ENCODE results near the gene MGMT. TPM values are rescaled to one million over a fixed set of nuclear protein-coding genes. Genes with fewer than 3 reads are reported as not detected.

MGMT gene
- total RNA-seq, 2 experiments from 2014 or later = 9.0 to 9.6 TPM

DNA sequence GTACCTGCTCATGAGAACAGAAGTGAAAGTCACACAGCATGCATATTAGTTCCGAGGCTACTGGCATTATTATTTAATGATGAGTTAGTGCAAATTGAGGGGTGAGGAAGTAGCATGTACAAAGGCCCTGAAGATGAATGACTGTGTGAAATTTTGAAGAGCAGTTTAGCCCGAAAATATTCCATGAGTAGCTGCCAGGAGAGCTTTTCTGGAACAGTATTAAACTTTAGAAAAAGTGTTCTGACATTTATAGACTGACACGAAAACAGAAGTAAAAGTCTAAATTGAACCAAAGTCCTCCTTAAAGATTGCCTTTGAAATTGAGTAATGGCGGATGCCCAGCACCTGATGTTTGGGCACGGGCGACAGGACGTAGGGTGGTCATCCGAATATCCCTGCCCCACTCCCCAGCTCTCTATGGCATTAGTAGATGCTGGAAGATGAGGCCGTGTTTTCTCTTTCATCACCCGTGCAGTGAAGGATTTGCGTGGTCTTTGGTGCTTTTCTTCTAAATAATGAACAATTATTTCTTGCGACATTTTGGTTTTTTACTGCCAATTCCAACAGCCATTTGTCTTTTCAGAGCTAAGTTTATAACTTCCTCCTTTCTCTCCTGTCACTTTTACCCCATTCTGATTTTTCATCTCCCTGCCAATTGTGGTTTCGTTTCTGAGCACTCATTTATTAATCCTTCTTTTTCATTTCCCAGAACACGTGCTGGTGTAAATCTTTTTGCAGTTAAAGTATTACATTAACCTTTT is 192.6 kb downstream of the MGMT start:
- ChIA-PET CTCF (no interaction called here), POLR2A (interaction anchor here (0.6 kb wide), 1 partner anchor 273 kb away, joined by 3 read pairs; no protein-coding TSS in a partner anchor)
- Mint-ChIP-seq H3K27ac (no peak overlapping the region), H3K36me3 (ENCODE audit: low read depth) (peaks cover 66% of the 10 kb centered on the region), H3K27me3 (no peaks in the 10 kb centered on the region), H3K9me3 (peaks cover 13% of the 10 kb centered on the region), H3K4me1 (ENCODE audit: low read depth) (no peaks in the 10 kb centered on the region), H3K4me3 (no peak overlapping the region)
- DNase-seq (no peak), ATAC-seq (ENCODE audit: poor library complexity) (no peak)
- no peak overlapping the region for H3K27ac ChIP-seq (ENCODE audit: low read depth in 1 of 2, low read length in 2 of 2)
- no peaks in the 10 kb centered on the region for H3K27me3 ChIP-seq (ENCODE audit: control insufficient read depth in 1 of 2, insufficient read depth in 2 of 2, low read length in 2 of 2)
- H3K4me3 ChIP-seq (ENCODE audit: low read length) = no peak overlapping the region
- no peaks in the 10 kb centered on the region for H3K4me1 ChIP-seq (ENCODE audit: insufficient read depth, low read length)
- TF ChIP-seq, protein P1, sequence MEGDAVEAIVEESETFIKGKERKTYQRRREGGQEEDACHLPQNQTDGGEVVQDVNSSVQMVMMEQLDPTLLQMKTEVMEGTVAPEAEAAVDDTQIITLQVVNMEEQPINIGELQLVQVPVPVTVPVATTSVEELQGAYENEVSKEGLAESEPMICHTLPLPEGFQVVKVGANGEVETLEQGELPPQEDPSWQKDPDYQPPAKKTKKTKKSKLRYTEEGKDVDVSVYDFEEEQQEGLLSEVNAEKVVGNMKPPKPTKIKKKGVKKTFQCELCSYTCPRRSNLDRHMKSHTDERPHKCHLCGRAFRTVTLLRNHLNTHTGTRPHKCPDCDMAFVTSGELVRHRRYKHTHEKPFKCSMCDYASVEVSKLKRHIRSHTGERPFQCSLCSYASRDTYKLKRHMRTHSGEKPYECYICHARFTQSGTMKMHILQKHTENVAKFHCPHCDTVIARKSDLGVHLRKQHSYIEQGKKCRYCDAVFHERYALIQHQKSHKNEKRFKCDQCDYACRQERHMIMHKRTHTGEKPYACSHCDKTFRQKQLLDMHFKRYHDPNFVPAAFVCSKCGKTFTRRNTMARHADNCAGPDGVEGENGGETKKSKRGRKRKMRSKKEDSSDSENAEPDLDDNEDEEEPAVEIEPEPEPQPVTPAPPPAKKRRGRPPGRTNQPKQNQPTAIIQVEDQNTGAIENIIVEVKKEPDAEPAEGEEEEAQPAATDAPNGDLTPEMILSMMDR (IDR thresholded peaks at IDR 0.05) = no peak
- intact Hi-C loops (cut with DNase I, micrococcal nuclease) = no loop called here
- no peaks in the 10 kb centered on the region for H3K36me3 ChIP-seq (ENCODE audit: insufficient read depth, low read length)
- peaks cover 5 to 7% of the 10 kb centered on the region in 2 experiments for H3K9me3 ChIP-seq (ENCODE audit: control insufficient read depth in 1 of 2, insufficient read depth in 1 of 2, low read length in 2 of 2)

DNA sequence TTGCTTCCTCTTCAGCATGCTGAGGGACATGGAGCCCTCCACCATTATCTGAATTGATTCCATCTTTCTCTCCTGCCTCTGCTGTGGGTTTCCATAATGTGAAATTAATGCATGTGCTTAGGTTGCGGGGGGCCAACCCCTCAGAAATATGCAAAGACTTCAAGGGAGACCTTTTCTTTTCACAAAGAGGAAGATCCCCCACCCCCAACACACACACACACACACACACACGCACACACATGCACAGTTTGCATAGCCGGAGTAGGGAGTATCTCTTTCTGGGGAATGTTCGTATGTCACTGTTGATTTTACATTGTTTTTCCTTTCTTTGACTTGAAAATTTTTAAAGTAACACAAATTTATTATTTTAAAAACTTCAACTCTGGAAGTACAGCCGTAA is 193.5 kb downstream of the MGMT start:
- TF ChIP-seq, protein P1 (IDR thresholded peaks at IDR 0.05) = no peak
- ChIA-PET POLR2A (interaction anchor here (0.6 kb wide), 1 partner anchor 178 kb away, joined by 6 read pairs; no protein-coding TSS in a partner anchor), CTCF (no interaction called here)
- H3K36me3 Mint-ChIP-seq (ENCODE audit: low read depth) = peaks cover 74% of the 10 kb centered on the region
- H3K27ac ChIP-seq (ENCODE audit: low read depth in 1 of 2, low read length in 2 of 2) = no peak overlapping the region
- no peaks in the 10 kb centered on the region for H3K4me1 ChIP-seq (ENCODE audit: insufficient read depth, low read length)
- no peak overlapping the region for H3K27ac Mint-ChIP-seq
- peaks cover 5 to 8% of the 10 kb centered on the region in 2 experiments for H3K9me3 ChIP-seq (ENCODE audit: control insufficient read depth in 1 of 2, insufficient read depth in 1 of 2, low read length in 2 of 2)
- peaks cover 17% of the 10 kb centered on the region for H3K9me3 Mint-ChIP-seq
- H3K4me3 Mint-ChIP-seq = no peak overlapping the region
- H3K36me3 ChIP-seq (ENCODE audit: insufficient read depth, low read length) = no peaks in the 10 kb centered on the region
- no peak for DNase-seq
- H3K27me3 Mint-ChIP-seq = no peaks in the 10 kb centered on the region
- no peaks in the 10 kb centered on the region for H3K27me3 ChIP-seq (ENCODE audit: control insufficient read depth in 1 of 2, insufficient read depth in 2 of 2, low read length in 2 of 2)
- intact Hi-C loops (cut with DNase I, micrococcal nuclease) = no loop called here
- no peaks in the 10 kb centered on the region for H3K4me1 Mint-ChIP-seq (ENCODE audit: low read depth)
- no peak overlapping the region for H3K4me3 ChIP-seq (ENCODE audit: low read length)
- no peak for ATAC-seq (ENCODE audit: poor library complexity)

DNA sequence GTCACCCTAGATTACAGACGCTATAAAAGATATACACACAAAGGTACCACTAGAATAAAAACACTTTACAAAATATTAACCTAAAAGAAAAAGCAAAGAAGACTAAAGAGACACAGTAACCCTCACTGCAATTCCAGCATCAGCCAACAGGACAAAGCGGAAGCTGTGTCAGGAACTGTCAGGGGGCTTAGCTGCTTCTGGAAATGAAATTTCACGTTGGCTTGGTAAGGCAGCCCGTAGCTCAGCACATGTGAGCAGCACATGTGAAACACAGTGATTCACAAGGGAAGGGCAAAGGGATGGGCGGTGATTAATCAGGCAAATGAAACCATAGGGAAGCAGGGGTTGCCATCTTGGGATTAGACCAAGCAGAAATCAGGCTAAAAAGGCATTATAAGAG is 195.4 kb downstream of the MGMT start:
- no peaks in the 10 kb centered on the region for H3K27me3 Mint-ChIP-seq
- POLR2A ChIA-PET = no interaction called here
- peaks cover 80% of the 10 kb centered on the region for H3K36me3 Mint-ChIP-seq (ENCODE audit: low read depth)

More for the DNA sequence above, 195.4 kb downstream of the MGMT start:
- no peaks in the 10 kb centered on the region for H3K4me1 Mint-ChIP-seq (ENCODE audit: low read depth)
- TF ChIP-seq, protein P1 (IDR thresholded peaks at IDR 0.05) = no peak
- intact Hi-C loops (cut with DNase I, micrococcal nuclease) = no loop called here
- ATAC-seq (ENCODE audit: poor library complexity) = no peak
- no peak overlapping the region for H3K4me3 ChIP-seq (ENCODE audit: low read length)
- peaks cover 19% of the 10 kb centered on the region for H3K9me3 Mint-ChIP-seq
- no peak for DNase-seq
- H3K36me3 ChIP-seq (ENCODE audit: insufficient read depth, low read length) = no peaks in the 10 kb centered on the region
- H3K4me1 ChIP-seq (ENCODE audit: insufficient read depth, low read length) = no peaks in the 10 kb centered on the region
- no peak overlapping the region for H3K27ac ChIP-seq (ENCODE audit: low read depth in 1 of 2, low read length in 2 of 2)
- H3K9me3 ChIP-seq (ENCODE audit: control insufficient read depth in 1 of 2, insufficient read depth in 1 of 2, low read length in 2 of 2) = peaks cover 5 to 8% of the 10 kb centered on the region in 2 experiments
- no peak overlapping the region for H3K27ac Mint-ChIP-seq
- H3K4me3 Mint-ChIP-seq = no peak overlapping the region
- CTCF ChIA-PET = no interaction called here
- H3K27me3 ChIP-seq (ENCODE audit: control insufficient read depth in 1 of 2, insufficient read depth in 2 of 2, low read length in 2 of 2) = no peaks in the 10 kb centered on the region
